CD4-positive, alpha-beta T cell treated with Interleukin-4 for 1 hour (primary cell): ENCODE results near the gene WRAP73.

Source experiments
- DNase-seq, 2 donors: peaks; one replicate each; pipeline ENCODE4 v3.0.0-alpha.2; 2020 to 2022

Gene WRAP73

DNA sequence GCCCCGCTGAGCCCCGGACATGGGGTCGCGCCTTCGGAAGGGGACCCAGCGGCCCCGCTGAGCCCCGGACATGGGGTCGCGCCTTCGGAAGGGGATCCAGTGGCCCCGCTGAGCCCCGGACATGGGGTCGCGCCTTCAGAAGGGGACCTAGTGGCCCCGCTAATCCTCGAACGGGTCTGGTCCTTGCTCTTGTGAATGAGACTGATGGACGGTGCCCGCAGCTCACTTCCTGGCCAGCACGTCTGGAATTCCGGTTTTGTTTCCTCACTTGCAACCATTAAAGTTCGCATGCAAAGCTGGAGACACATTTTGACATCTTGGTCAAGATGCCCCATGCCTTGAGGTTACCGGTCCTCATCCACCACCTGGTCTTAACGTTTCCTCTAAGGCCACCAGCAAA, 5.6 kb downstream of the WRAP73 start:
- DNase-seq: no peak

DNA sequence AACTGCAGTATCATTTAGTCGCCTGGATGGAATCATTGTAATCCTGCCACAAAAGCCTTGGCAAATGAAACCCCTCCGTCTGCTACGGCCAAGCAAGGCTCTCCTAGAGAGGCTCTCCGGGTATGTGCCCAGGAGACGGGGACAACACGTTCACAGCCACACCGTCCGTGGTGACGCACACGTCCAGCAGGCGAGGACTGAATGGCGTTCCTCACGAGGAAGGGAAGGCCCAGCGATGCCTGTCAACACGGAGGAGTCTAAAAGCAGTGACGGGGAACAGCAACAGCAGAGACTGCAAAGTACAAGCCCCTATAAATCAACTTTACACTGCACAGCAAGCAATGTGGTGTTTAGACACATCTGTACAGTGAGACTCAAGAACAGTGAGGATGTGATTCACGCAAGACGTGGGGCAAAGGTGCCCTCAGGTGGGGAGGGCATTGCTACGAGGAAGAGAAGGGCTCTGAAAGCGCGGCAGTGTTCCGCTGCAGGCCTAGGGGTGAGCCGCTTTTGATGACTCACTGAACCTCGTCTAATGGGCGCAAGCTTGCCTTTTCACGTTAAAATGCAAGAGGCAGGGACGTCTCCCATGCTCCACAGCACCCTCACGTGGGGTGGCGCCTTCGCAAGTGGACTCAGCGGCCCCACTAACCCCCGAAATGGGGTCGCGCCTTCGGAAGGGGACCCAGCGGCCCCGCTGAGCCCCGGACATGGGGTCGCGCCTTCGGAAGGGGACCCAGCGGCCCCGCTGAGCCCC, 6.8 kb downstream of the WRAP73 start:
- no peak for DNase-seq

DNA sequence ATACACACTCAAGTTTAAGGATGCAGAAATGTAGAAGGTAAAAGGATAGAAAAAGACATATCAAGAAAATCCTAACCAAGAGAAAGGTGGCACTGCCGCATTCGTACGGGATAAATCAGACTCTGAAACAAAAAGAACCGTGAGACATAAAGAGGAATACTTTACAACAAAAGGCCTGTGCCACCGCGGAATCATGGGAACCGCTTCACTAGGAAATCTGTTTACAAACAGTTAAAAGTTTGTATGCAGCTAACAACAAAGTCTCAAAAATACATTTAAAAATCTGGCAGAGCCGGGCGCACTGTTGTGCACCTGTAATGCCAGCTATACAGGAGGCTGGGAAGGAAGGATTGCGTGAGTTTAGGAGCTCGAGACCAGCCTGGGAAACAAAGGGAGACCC, 8.1 kb downstream of the WRAP73 start:
- no peak for DNase-seq

DNA sequence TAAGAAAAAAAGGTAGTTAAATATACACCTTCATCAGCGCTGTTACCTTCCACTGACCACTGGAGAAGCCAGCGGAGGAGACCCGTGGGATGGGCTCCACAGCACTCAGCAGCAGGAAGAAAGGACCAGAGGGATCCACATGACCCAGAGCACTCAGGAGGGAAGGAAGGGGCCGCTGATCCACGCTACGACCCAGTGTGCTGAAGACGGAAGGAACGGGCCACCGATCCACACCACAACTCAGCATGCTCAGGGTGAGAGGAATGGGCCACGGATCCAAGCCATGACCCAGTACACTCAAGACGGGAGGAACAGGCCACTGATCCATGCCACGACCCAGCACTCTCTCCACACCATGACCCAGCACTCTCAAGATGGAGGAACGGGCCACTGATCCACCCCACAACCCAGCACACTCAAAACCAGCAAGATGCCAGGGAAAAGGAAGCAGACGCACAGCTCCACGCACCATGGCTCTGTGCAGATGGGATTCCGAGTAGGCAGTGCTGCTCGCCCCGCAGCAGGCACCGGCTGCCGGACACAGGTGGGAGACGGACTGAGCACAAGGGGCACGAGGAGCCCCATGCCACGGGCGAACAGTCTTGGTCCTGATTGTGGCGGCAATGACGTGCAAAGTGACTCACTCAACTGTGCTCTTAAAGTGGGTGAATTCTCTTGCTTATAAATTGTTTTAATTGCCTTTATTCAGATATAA, 8.7 kb downstream of the WRAP73 start:
- DNase-seq: no peak

DNA sequence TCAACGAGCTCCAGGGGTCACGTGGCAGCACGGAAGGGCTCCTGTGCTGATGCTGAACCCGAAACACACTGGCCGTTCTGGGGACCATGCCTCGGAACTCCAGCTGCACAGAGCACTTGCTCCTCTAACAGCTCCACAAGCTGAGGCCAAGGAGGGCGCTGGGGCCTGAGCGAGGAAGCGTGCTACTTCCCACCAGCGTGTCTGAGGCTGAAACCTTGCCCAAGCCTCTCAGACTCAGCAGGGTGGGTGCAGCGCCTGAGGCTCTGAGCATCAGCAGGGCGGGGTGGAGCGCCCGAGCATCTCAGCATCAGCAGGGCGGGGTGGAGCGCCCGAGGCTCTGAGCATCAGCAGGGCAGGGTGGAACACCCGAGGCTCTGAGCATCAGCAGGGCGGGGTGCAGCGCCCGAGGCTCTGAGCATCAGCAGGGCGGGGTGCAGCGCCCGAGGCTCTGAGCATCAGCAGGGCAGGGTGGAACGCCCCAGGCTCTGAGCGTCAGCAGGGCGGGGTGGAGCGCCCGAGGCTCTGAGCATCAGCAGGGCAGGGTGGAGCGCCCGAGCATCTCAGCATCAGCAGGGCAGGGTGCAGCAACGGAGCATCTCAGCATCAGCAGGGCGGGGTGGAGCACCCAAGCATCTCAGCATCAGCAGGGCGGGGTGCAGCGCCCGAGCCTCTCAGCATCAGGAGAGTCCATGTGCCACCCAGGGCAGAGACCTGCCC, 9.6 kb downstream of the WRAP73 start:
- no peak for DNase-seq

DNA sequence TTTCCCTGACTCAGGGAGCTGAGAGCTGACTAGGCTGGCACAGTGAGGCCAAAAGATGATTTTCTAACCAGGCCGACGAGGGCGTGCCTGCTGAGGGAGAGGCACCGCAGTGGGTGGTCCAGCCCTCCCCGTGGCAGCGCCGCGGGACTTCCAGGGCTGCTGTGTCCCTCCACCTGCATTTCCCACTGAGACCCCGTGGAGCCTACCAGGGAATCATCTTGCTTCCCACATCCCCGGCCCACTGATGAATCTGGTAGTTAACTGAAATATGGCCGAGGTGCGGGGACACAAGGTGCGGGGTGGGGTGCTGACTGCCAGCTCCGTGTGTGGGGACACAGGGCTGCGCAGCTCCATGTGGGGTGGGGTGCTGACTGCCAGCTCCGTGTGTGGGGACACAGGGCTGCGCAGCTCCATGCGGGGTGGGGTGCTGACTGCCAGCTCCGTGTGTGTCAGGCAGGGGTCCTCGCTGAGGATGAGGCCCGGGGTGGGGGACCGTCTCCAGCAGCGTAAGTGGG, 10.4 kb downstream of the WRAP73 start:
- no peak for DNase-seq

DNA sequence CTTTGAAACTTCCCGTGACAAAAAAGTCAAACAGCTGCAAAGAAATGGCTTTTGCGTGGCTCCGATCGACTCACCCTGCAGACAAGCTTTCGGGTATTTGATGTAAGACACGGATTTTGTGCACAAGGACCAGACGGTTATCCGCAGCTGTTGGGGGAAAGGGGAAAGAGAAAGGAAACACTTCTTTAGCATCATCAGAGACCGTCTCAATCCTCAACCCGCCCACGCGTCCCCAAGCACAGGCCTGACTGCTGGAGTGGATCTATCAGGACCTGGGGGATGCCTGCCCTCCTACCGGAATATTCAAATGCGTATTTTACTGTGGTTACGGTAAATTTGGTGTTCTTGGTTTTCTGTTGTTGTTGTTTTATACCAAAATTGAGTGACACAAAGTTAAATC, 11.2 kb downstream of the WRAP73 start:
- no peak for DNase-seq

DNA sequence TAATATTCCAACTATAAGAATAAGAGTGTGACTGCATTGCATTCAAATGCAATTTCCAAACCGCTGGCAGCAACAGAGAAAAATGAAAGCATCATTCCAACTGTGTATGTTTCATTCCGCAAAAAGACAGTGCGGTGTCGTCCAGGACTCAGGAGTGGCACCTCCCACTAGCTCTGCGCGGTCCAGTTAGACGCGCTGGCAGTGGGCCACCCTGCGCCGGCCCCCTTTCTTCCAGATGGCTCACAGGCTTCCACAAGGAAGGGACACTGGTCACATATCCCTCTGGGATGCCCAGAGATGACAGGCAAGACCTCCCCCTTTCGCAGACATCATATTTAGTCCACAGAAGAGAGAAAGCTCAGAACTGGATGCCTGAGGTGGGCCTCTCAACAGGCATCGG, 11.9 kb downstream of the WRAP73 start:
- no peak for DNase-seq

DNA sequence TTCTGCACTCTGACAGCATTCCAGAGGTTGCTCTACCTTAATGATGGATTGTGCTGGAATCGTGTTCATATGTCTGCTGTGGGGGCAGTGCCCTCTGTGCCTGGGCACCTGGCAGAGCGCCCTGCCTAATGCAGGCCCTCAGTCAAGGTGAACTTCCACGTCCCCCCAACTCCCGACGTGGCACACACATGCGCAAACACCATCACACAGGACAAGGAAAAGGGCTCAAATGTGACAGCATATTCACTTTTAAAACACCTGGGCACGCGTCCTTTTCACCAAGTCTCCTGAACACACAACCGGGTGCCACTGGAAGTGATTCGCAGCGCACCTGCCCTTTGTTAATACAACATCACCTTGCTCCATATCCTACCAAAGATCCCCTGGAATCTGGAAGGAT, 13.4 kb downstream of the WRAP73 start:
- DNase-seq: no peak

DNA sequence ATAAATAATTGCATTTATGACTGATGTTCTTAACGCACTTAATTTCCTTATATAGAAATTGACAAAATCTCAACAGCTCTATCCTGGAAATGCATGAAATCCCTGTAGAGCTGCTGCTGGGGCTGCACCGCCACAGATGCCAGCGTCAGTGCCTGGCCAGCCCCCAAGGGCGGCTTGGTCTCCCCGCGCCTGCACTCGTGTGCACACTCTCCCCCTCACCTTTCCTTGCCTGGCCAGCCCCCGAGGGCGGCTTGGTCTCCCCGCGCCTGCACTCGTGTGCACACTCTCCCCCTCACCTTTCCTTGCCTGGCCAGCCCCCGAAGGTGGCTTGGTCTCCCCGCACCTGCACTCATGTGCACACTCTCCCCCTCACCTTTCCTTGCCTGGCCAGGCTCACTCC, 13.8 kb downstream of the WRAP73 start:
- DNase-seq: no peak

DNA sequence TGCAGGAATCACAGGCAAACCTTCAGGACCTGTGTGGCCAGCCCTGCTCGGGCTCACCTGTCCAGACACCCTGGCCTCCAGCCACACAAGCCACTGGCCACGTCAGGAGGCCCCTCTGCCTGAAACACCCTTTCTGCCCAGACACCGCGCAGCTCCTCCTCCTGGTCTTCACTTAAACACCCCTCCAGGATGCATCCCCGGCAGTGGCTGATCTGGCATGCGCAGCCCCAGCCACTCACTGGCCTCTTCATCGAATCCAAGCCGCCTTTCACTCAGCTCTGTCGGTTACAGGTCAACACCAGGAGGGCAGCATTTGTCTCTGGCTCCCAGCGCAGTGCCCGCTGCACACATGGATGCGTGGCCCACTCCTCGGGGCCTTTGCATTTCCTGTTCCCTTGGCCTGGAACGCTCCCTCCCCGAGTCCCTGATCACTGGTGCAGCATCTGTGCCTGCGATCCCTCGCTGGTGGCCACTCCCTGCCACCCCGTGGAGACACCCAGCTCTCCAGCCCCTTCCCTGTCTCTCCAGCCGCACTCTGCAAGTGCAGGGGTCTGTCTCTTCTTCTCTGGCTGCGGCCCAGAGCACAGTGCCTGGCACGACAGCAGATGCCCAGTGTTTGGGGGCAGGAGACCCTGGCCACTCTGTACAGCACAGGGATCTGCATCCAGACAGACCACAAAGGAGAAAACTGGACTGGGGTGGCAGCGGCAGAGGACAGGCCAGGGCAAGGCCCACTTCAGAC, 15.7 kb downstream of the WRAP73 start:
- no peak for DNase-seq

DNA sequence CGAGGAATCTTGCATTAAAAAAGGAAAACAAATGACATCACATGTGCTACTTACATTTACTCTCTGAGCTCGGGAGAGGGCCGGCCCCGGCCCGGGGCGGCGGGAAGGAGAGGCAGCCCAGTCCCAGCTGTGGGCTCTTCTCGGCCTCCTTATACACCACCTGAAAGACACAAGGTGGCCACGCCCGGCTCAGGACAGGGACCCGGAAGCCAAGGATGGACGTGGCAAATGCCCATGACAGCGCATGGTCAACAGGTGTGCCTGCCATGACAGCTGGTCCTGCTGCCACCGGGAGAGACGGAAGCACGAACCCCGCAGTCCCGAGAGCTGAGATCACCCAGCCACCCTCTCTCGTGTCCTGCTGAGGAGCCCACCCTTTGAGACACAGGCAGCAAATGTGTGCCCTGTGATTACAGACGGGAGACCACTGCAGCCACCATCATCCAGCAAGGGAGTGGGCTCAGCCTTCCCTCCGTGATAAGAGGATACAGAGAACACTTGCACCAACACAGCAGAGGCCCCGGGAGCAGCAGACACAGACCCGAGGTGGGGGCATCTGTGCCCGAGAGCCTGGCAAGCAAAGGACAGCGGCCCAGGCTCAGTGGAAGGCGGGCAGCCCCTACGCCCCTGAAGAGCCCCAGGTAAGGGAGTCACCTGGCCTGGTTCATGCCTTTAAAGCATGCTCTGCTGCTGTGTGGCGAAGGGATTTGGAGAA, 16.4 kb downstream of the WRAP73 start:
- no peak for DNase-seq

DNA sequence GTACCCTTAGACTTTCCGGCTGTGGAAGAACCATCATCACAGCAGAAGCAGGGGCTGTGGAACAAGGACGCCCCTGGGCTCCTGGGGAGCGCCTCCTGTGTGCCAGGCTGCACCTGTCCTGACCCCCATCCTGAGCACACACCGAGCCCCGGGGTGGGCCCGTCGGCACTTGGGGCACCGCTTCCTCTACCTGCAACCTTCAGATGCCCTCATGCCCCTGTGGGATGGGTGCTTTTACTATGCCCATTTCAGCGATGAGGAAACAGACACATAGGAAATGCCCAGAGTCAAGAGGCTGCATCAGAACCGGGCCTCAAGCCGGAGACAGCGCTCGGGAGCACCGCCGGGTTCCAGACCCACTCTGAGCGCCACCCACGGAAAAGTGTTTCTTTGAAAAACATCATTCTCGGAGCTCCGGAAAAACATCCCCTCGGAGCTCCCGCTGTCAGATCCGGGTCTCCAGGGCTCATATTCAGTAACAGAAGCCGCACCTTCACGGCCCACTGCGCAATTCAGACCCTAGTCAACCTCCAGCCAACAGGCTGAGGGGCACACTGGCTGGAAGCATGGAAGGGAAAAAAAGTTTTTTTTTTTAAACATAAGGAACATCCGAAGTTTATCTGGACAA, 17.1 kb downstream of the WRAP73 start:
- DNase-seq: no peak

DNA sequence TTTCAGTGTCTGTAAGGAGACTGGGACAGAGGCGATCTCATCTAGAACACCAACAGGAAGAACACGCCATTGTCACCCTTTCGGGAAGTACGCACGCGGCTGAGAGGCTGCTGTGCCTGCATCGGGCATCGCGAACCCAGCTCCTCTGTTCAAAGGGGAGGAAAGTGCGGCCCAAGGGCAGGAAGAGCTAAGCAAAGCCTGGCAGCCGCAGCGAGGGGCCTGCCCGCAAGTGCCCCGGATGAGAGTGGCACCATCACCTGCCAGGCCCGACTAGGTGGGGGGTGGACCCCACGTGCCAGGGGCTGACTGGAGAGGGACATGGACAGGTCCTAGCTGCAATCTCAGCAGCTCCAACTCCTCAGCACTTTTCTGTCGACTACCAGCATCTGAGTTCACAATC, 17.6 kb downstream of the WRAP73 start:
- no peak for DNase-seq

DNA sequence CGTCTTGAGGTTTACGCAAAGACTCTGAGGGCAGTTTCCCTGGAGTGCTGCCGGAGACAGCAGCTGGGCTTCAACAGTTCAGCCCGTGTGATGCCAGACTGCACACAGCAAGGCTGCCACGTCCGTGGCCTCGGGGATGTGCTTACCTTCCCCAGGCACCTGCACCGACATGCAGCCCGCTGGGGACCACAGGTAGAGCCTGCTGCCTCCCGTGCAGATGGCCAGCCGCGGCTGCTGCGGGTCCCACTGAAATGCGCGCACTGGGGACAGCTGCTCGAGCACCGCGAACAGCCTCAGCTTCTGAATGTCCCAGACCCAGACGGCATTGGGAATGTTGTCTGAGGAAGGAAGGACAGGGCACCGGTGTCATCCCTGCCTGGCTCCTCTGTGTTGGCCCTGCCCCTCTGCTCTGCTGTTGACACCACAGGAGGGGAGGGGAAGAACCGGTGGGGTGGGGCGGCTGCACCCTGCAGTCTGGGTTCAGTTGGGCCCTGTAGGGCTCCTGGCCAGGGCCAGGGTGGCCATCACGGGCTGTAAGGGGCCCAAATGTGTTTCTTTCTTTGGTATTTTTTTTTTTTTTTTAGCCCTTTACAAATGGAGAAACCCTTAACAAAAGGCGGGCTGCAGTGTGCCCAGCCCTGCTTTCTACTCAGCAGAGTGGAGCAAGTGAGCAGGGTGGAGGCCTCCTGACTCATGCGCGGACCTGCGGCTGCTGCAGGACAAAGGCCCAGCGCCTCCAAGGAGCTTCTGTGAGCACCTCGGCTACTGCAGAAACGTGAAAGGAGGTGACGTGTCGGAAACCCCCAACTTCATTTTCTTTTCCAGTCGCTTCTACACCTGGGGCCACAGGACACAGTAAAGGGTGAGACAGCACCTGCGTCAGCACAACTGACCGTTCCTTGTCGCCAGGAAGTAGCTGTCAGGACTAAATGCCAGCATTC, 18.3 kb downstream of the WRAP73 start:
- no peak for DNase-seq

DNA sequence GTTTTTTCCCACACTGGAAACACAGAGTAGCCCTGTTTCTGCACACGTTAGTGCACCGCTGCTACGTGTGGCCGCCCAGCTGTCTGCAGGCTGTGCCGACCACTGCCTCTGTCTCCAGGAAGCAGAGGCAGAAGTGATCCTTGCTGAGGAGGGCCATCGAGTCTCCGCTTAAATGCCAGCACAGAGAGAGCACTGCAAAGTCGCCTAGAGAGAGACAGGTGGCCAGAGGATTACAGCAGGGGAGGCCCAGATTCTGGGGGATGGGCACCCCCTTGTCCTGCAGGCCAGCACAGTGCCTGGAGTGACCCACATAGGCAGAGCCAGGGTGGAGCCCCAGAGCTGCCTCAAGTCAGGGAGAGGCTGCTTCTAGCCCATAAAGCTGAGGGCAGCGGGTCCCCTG, 19.0 kb downstream of the WRAP73 start:
- no peak for DNase-seq

DNA sequence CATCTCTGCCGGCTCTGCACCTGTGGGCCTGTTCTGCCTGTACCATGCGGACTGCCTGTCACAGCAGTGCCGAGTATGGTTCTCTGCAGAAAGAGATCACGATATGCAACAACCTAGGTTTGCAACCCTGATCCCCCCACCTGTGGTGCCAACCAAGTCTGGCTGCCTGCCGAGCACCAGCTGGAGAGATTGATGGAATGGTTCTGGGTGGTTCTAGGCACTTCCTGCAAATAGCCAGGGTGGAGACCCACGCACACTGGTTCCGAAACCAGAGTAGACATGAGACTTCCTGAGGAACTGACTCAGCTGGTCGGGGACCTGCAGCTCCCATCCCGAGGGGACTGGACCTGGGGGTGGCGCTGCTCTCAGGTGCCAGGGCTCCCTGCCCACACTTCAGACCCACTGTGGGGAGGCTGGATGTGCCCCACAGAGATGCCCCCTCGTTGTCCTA, 19.7 kb downstream of the WRAP73 start:
- DNase-seq: no peak

DNA sequence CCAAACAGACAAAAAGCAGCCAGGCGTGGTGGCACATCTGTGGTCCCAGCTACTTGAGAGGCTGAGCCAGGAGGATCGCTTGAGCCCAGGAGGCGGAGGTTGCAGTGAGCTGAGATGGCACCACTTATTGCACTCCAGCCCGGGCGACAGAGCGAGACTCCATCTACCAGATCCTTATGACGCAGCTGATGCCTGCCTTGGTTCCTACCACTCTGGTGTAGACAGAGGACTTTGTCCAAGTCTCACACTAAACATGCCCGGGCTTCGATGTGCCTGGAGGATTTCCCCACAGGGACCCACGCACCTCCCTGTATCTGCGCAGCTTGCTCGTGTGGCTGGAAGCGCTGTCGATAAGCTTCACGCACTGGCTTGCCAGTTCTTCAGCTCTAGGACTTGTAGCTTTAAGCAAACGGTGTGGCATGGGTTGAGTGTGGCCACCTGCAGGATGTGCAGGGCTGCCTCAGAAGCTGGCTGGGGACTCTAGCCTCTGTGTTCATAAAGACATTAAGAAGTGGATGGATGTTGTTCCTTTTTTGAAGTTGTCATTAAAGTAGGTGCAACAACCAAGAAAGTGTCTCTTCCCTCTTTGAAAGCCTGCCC, 20.2 kb downstream of the WRAP73 start:
- DNase-seq: no peak

DNA sequence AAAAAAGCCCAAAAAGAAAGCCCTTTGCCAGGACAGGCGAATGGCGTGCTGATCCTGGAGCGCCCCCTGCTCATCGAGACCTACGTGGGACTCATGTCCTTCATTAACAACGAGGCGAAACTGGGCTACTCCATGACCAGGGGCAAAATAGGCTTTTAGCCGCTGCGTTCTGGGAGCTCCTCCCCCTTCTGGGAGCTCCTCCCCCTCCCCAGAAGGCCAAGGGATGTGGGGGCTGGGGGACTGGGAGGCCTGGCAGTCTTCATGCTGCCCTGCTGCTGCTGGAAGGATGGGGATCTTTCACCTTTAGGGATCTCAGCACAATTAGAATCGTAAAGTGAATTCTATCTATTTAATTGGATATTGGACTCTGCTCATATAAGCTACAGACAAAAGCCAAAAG, 21.5 kb downstream of the WRAP73 start:
- DNase-seq: no peak
